Measurements from ENCODE around the gene RIN1.
"Not testable (repeated sequence)": the region's sequence is repeated elsewhere in the genome, so short reads cannot be mapped to it uniquely, and the experiment has no call there.

The RIN1 gene, protein sequence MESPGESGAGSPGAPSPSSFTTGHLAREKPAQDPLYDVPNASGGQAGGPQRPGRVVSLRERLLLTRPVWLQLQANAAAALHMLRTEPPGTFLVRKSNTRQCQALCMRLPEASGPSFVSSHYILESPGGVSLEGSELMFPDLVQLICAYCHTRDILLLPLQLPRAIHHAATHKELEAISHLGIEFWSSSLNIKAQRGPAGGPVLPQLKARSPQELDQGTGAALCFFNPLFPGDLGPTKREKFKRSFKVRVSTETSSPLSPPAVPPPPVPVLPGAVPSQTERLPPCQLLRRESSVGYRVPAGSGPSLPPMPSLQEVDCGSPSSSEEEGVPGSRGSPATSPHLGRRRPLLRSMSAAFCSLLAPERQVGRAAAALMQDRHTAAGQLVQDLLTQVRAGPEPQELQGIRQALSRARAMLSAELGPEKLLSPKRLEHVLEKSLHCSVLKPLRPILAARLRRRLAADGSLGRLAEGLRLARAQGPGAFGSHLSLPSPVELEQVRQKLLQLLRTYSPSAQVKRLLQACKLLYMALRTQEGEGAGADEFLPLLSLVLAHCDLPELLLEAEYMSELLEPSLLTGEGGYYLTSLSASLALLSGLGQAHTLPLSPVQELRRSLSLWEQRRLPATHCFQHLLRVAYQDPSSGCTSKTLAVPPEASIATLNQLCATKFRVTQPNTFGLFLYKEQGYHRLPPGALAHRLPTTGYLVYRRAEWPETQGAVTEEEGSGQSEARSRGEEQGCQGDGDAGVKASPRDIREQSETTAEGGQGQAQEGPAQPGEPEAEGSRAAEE

GRCh38 chr11:66336234-66337102, at the start of gene RIN1:
Gene RIN1 (minus strand): TSS chr11:66336434. CDS start chr11:66336402, 32 bp downstream.
- DNase-seq (ENCODE audit: low spot score): no peak

DNA sequence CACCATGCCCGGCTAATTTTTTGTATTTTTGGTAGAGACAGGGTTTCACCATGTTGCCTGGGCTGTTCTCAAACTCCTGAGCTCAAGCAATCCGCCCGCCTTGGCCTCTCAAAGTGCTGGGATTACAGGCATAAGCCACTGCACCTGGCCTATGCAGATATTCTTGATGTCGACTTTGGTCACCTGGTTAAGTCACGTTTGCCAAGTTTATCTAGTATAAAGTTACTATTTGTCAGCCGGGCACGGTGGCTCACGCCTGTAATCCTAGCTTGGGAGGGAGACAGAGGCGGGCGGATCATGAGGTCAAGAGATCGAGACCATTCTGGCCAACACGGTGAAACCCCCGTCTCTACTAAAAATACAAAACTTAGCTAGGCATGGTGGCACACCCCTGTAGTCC, 48.1 kb upstream of the RIN1 start:
- not testable (repeated sequence) for DNase-seq (ENCODE audit: low spot score)

GRCh38 chr11:66380264-66380663, 44.0 kb upstream of the RIN1 start:
- DNase-seq (ENCODE audit: low spot score): not testable (repeated sequence)

DNA sequence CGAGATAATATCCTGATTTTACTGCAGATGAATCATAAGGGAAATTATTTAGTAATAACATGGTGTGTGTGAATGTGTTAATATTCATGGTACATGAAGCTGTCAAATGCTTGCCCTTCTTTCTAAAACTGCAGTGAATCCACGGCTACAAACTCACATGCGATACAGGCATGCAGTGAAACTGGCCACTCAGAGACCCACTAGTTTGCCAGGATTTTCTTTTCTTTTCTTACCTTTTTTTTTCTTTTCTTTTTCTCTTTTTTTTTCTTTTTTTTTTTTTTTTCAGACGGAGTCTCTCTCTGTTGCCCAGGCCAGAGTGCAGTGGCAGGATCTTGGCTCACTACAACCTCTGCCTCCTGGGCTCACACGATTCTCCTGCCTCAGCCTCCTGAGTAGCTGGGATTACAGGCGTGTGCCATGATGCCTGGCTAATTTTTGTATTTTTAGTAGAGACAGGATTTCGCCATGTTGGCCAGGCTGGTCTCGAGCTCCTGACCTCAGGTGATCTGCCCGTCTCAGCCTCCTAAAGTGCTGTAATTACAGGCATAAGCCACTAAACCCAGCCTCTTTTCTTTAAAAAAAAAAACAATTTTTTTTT, 37.6 kb upstream of the RIN1 start:
- not testable (repeated sequence) for DNase-seq (ENCODE audit: low spot score)

DNA sequence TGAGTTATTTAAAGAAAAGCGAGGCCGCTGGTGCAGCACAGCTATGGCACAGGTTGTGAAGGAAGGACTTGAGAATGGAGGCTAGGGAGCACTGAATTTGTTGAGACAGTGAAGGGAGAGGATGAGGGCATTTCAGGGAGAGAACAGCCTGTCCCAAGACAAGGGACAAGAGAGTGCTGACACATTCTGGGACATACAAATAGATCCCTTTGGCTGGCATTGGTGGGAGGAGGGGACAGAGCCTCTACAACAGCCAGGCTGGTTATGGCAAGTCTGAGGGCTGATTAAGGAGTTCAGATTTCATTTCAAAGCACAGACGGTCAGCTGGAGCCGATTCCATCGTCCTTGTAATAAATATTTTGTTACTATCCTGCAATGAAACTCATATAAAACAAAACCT, 37.0 kb upstream of the RIN1 start:
- no peak for DNase-seq (ENCODE audit: low spot score)

- DNase-seq (ENCODE audit: low spot score): no peak
Measured at GRCh38 chr11:66371627-66372415, 35.6 kb upstream of the RIN1 start, which contains the start of gene SLC29A2. Gene SLC29A2 (minus strand): TSS chr11:66371760. CDS start chr11:66371591, 169 bp downstream.

GRCh38 chr11:66369073-66369894, 33.0 kb upstream of the RIN1 start:
- no peak for DNase-seq (ENCODE audit: low spot score)

- no peak for DNase-seq (ENCODE audit: low spot score)
Measured at GRCh38 chr11:66368484-66368883, 32.2 kb upstream of the RIN1 start.

GRCh38 chr11:66367561-66368312, 31.5 kb upstream of the RIN1 start:
- no peak for DNase-seq (ENCODE audit: low spot score)

GRCh38 chr11:66366844-66367477, 30.7 kb upstream of the RIN1 start:
- DNase-seq (ENCODE audit: low spot score): no peak

DNA sequence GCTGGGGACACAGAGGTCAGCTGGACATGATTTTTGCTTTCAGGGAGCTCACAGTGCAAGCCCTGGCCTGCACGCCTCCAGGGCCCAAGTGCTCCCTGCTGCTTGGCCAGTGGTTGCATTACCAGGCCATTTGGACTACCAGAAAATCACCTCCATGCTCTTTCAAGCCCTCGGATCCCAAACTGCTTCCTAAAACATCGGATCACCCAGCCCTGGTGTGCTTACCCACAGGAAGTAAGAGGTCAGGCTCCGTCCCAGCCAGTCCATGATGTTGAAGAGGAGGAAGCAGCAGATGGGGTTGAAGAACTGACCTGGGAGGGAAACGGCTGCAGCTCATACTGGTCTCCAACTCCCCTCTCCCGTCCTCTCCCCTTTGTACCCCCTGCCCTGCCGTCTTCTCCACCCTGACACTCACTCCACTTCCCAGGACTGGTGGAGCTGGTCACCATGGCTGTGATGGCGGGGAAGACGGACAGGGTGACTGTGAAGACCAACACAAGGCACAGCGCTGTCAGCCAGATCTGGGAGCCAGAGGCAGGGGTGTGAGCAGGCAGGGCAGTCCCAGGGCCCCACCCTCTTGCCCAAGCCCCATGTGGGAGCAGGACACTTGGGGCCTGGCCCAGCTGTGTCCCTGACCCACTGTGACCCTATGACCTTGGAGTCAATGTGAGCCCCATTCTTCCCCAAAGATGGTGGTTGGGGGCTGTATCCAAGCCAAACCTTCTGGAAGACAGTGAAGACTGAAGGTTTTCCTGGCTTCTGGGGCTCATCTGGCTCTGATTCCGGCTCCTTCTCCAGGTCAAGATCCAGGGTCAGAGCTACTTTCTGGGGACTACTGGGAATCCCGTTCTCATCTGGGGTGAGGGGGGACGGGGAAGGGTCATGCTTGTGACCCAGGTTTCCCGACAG, 29.7 kb upstream of the RIN1 start:
- DNase-seq (ENCODE audit: low spot score): no peak

- no peak for DNase-seq (ENCODE audit: low spot score)
Measured at GRCh38 chr11:66365166-66365565, 28.9 kb upstream of the RIN1 start.

GRCh38 chr11:66363805-66364535, 27.7 kb upstream of the RIN1 start:
- peak; percentile 61 for DNase-seq (ENCODE audit: low spot score)

- no peak for DNase-seq (ENCODE audit: low spot score)
Measured at GRCh38 chr11:66363187-66363601, 27.0 kb upstream of the RIN1 start.

GRCh38 chr11:66362481-66363147, 26.4 kb upstream of the RIN1 start:
- no peak for DNase-seq (ENCODE audit: low spot score)

- DNase-seq (ENCODE audit: low spot score): no peak
Measured at GRCh38 chr11:66361502-66361941, 25.3 kb upstream of the RIN1 start.

Measured in hematopoietic multipotent progenitor cell treated with erythropoietin and hydrocortisone succinate and interleukin-3 and kit ligand, for 15 days (in vitro differentiated cells).